ENCODE results near the gene OR12D1. TPM values are rescaled to one million over a fixed set of nuclear protein-coding genes. Genes with fewer than 3 reads are reported as not detected.

Gene OR12D1
- polyA plus RNA-seq, 1 donor (not counting 4 experiments of a cell fraction or from before 2014, with no cell fraction given): not detected

- Histone ChIP-seq H3K27ac (ENCODE audit: control insufficient read depth, insufficient read depth, low read length) (no peak overlapping the region), H3K4me3 (ENCODE audit: control insufficient read depth in 2 of 3, extremely low read depth in 1 of 3, insufficient read depth in 2 of 3, low read depth in 1 of 3, low read length in 3 of 3) (no peak overlapping the region), H3K4me1 (ENCODE audit: control insufficient read depth, extremely low read depth, insufficient read depth, low read length) (peaks cover 4% of the 10 kb centered on the region), H3K4me2 (ENCODE audit: control insufficient read depth, extremely low read depth, insufficient read depth, low read depth, low read length) (no peak overlapping the region), H3K9ac (ENCODE audit: control insufficient read depth, extremely low read depth, insufficient read depth, low read length) (no peak overlapping the region), H4K20me1 (ENCODE audit: control insufficient read depth, extremely low read depth, insufficient read depth, low read length) (no peaks in the 10 kb centered on the region), H3K79me2 (ENCODE audit: control insufficient read depth, insufficient read depth, low read length) (no peaks in the 10 kb centered on the region), H3K9me1 (ENCODE audit: control insufficient read depth, extremely low read depth, insufficient read depth, low read length) (no peaks in the 10 kb centered on the region), H3K36me3 (ENCODE audit: control insufficient read depth in 2 of 2, extremely low read depth in 1 of 2, insufficient read depth in 2 of 2, low read length in 2 of 2) (no peaks in the 10 kb centered on the region), H3K9me3 (ENCODE audit: control insufficient read depth, low read depth, low read length) (no peaks in the 10 kb centered on the region), H2AFZ (ENCODE audit: control insufficient read depth, low read length) (no peak overlapping the region), H3K27me3 (ENCODE audit: control insufficient read depth, extremely low read depth, insufficient read depth, low read length) (peaks cover 4% of the 10 kb centered on the region)
- no peak for FAIRE-seq
- dilution Hi-C loops (cut with MboI; ENCODE audit: extremely low pct_ligation_motif_present, low sequenced_read_pairs): no loop called here
- TF ChIP-seq, protein P1, sequence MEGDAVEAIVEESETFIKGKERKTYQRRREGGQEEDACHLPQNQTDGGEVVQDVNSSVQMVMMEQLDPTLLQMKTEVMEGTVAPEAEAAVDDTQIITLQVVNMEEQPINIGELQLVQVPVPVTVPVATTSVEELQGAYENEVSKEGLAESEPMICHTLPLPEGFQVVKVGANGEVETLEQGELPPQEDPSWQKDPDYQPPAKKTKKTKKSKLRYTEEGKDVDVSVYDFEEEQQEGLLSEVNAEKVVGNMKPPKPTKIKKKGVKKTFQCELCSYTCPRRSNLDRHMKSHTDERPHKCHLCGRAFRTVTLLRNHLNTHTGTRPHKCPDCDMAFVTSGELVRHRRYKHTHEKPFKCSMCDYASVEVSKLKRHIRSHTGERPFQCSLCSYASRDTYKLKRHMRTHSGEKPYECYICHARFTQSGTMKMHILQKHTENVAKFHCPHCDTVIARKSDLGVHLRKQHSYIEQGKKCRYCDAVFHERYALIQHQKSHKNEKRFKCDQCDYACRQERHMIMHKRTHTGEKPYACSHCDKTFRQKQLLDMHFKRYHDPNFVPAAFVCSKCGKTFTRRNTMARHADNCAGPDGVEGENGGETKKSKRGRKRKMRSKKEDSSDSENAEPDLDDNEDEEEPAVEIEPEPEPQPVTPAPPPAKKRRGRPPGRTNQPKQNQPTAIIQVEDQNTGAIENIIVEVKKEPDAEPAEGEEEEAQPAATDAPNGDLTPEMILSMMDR (optimal IDR thresholded peaks at IDR 0.05 in 1 of 3, IDR thresholded peaks at IDR 0.05 in 1 of 3, conservative IDR thresholded peaks at IDR 0.05 in 1 of 3; ENCODE audit: extremely low read depth in 1 of 3, insufficient read depth in 2 of 3, low read length in 3 of 3): no peak
- TF ChIP-seq EZH2 (IDR thresholded peaks at IDR 0.05; ENCODE audit: low read length): no peak
- no peak for DNase-seq (ENCODE audit: low read depth, low spot score)
Measured at GRCh38 chr6:29462022-29462421, 47.3 kb downstream of the OR12D1 start.

GRCh38 chr6:29465279-29465678 lies 50.6 kb downstream of the OR12D1 start:
- no peaks in the 10 kb centered on the region for H3K27me3 ChIP-seq (ENCODE audit: control insufficient read depth, extremely low read depth, insufficient read depth, low read length)
- no peaks in the 10 kb centered on the region for H3K9me1 ChIP-seq (ENCODE audit: control insufficient read depth, extremely low read depth, insufficient read depth, low read length)
- dilution Hi-C loops (cut with MboI; ENCODE audit: extremely low pct_ligation_motif_present, low sequenced_read_pairs): no loop called here
- no peak overlapping the region for H3K4me2 ChIP-seq (ENCODE audit: control insufficient read depth, extremely low read depth, insufficient read depth, low read depth, low read length)
- H2AFZ ChIP-seq (ENCODE audit: control insufficient read depth, low read length): no peak overlapping the region
- no peak overlapping the region for H3K9ac ChIP-seq (ENCODE audit: control insufficient read depth, extremely low read depth, insufficient read depth, low read length)
- H3K79me2 ChIP-seq (ENCODE audit: control insufficient read depth, insufficient read depth, low read length): no peaks in the 10 kb centered on the region
- TF ChIP-seq, protein P1 (optimal IDR thresholded peaks at IDR 0.05 in 1 of 3, IDR thresholded peaks at IDR 0.05 in 1 of 3, conservative IDR thresholded peaks at IDR 0.05 in 1 of 3; ENCODE audit: extremely low read depth in 1 of 3, insufficient read depth in 2 of 3, low read length in 3 of 3): no peak
- TF ChIP-seq EZH2 (IDR thresholded peaks at IDR 0.05; ENCODE audit: low read length): no peak
- no peak for DNase-seq (ENCODE audit: low read depth, low spot score)
- FAIRE-seq: peak; percentile 64
- no peaks in the 10 kb centered on the region for H4K20me1 ChIP-seq (ENCODE audit: control insufficient read depth, extremely low read depth, insufficient read depth, low read length)
- H3K9me3 ChIP-seq (ENCODE audit: control insufficient read depth, low read depth, low read length): no peaks in the 10 kb centered on the region
- H3K36me3 ChIP-seq (ENCODE audit: control insufficient read depth in 2 of 2, extremely low read depth in 1 of 2, insufficient read depth in 2 of 2, low read length in 2 of 2): no peaks in the 10 kb centered on the region
- H3K4me1 ChIP-seq (ENCODE audit: control insufficient read depth, extremely low read depth, insufficient read depth, low read length): peaks cover 4% of the 10 kb centered on the region
- H3K4me3 ChIP-seq (ENCODE audit: control insufficient read depth in 2 of 3, extremely low read depth in 1 of 3, insufficient read depth in 2 of 3, low read depth in 1 of 3, low read length in 3 of 3): no peak overlapping the region
- no peak overlapping the region for H3K27ac ChIP-seq (ENCODE audit: control insufficient read depth, insufficient read depth, low read length)

Measured in keratinocyte (primary cell).